ENCODE measurements around the gene CD300E.

GRCh38 chr17:74599448-74599939, 24.0 kb downstream of the CD300E start:
- TF ChIP-seq ZSCAN30 (CRISPR knock-in tag; IDR thresholded peaks at IDR 0.05) (no peak), CTCF (CRISPR knock-in tag; IDR thresholded peaks at IDR 0.05) (no peak), PLSCR1 (CRISPR knock-in tag; IDR thresholded peaks at IDR 0.05; ENCODE audit: borderline replicate concordance) (no peak), TBP (CRISPR knock-in tag; IDR thresholded peaks at IDR 0.05) (no peak), GATAD1 (CRISPR knock-in tag; IDR thresholded peaks at IDR 0.05) (no peak), MTF2 (CRISPR knock-in tag; IDR thresholded peaks at IDR 0.05; ENCODE audit: borderline replicate concordance) (no peak), ZNF207 (IDR thresholded peaks at IDR 0.05; ENCODE audit: borderline replicate concordance) (no peak), CREM (IDR thresholded peaks at IDR 0.05) (no peak), CREM (CRISPR knock-in tag; IDR thresholded peaks at IDR 0.05) (no peak), NFATC3 (CRISPR knock-in tag; IDR thresholded peaks at IDR 0.05) (no peak)

All from HepG2 (cell line).